Left lung (tissue), 14 donors: ENCODE results near the gene OR2D2. TPM values are rescaled to one million over a fixed set of nuclear protein-coding genes. Genes with fewer than 3 reads are reported as not detected.

ENCODE experiments used
- ATAC-seq: fragments of 200-7000 bp; cut with Tn5 transposase; one replicate; pipeline ENCODE4 v1.9.1; 2020; ENCODE audit warnings: moderate library complexity
- DNase-seq, 4 donors: peaks; one replicate each; pipeline ENCODE4 v3.0.0-alpha.2; 2013 to 2020
- H3K27ac ChIP-seq, 2 donors: fragments of 200-600 bp; sonication (generic) in 1 of 2; one replicate each; pipeline versions ENCODE4 v1.5.0 to v1.8.0; 2020 to 2021
- H3K27me3 ChIP-seq, 2 donors: fragments of 200-600 bp; sonication (generic) in 1 of 2; one replicate each; pipeline versions ENCODE4 v1.5.0 to v1.8.0; 2020 to 2021
- H3K36me3 ChIP-seq, 2 donors: fragments of 200-600 bp; sonication (generic) in 1 of 2; one replicate each; pipeline versions ENCODE4 v1.5.0 to v1.8.0; 2020 to 2021
- H3K4me1 ChIP-seq, 2 donors: fragments of 200-600 bp; one replicate each; pipeline ENCODE4 v1.8.0; 2021
- H3K4me3 ChIP-seq, 2 donors: fragments of 200-600 bp; sonication (generic) in 1 of 2; one replicate each; pipeline versions ENCODE4 v1.5.0 to v1.8.0; 2020 to 2021; ENCODE audit warnings: mild to moderate bottlenecking in 1 of 2
- H3K9me3 ChIP-seq, 2 donors: fragments of 200-600 bp; sonication (generic) in 1 of 2; one replicate each; pipeline versions ENCODE4 v1.5.0 to v1.8.0; 2020 to 2021
- intact Hi-C, 2 donors: fragments of 100-400 bp; cut with DNase I; formaldehyde crosslinking; loops; one replicate each; pipeline versions ENCODE4 v1.11.2 to v1.14.2; 2022
- long read RNA-seq, 12 donors: library from polyadenylated mRNA in 2 of 12; unstranded in 2 of 12; transcript quantifications; one replicate each; pipeline ENCODE4 v2.0.0 and lab custom pipeline, GENCODE V29; 2019 to 2026
- polyA plus RNA-seq, 6 donors: library from polyadenylated mRNA; unstranded; fragments of 120-200 nt; gene quantifications; one replicate each; pipeline ENCODE4 v1.2.1, GENCODE V29; 2013; ENCODE audit not compliant: insufficient read length in 6 of 6
- total RNA-seq, 2 donors: library from RNA; stranded (reverse); fragmentation: NEBNext Ultra II Directional; extraction: Animal tissue kit (Norgen Biotek cat#: 25700); gene quantifications; one replicate each; pipeline ENCODE4 v1.2.1, GENCODE V29; 2021
- TF ChIP-seq, protein P1 (sequence below), 2 donors: fragments of 200-600 bp; sonication (generic) in 1 of 2; IDR thresholded peaks; one replicate each; pipeline versions ENCODE4 v1.5.0 to v1.8.0; 2021; ENCODE audit warnings: antibody characterized with exemption in 2 of 2
- donor health status: DM: no; HTN: yes; CAD: no.
- donor health status: DM: no; HTN: no; CAD: no.

OR2D2 gene, protein sequence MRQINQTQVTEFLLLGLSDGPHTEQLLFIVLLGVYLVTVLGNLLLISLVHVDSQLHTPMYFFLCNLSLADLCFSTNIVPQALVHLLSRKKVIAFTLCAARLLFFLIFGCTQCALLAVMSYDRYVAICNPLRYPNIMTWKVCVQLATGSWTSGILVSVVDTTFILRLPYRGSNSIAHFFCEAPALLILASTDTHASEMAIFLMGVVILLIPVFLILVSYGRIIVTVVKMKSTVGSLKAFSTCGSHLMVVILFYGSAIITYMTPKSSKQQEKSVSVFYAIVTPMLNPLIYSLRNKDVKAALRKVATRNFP
- total RNA-seq (under 1 TPM in 1 of 2 donors, not detected in 1; 0.24 TPM), polyA plus RNA-seq (not detected)
- long read RNA-seq, donor 1, result 0 reads
- long read RNA-seq, donor 2, result 0 reads
- long read RNA-seq, donor 3, result 0 reads
- long read RNA-seq, donor 4, result 0 reads
- long read RNA-seq, donor 5, result 0 reads
- long read RNA-seq, donor 6, result 0 reads
- long read RNA-seq, donor 7, result 0 reads
- long read RNA-seq, donor 8, partial matches to known transcripts, result 0 of 1 reads
- long read RNA-seq, donor 8, other reads (novel, unspliced or antisense), result 0 of 1 reads
- long read RNA-seq, donor 9, result 0 reads
- long read RNA-seq, donor 10, result 0 reads
- long read RNA-seq, donor 11, result 0 reads
- long read RNA-seq, donor 12, result 0 reads

DNA sequence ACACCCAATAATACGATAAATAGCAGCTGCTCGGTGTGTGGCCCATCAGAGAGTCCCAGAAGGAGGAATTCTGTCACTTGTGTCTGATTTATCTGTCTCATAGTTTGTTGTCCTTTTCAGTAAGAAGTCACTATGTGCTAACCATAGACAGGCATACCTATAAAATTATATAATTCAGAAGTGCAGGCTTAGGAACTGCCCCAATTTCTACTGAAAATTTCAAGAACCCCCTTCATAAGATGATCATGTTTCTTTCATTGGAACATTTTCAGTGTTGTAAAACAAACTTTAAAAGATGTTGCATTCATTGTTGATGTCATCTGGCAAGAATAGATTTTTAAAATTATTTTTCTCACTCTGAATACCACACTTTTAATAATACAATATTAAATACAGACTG, at the start of gene OR2D2:
Gene OR2D2, minus strand, starts transcription at position 101 of the 400 bp plus-strand sequence. Its CDS starts 0 bp downstream, at position 101.
- no peaks in the 10 kb centered on the region for H3K4me1 ChIP-seq
- H3K27me3 ChIP-seq, result no peaks in the 10 kb centered on the region
- H3K4me3 ChIP-seq, result no peak within 1 kb of the TSS
- TF ChIP-seq, protein P1, sequence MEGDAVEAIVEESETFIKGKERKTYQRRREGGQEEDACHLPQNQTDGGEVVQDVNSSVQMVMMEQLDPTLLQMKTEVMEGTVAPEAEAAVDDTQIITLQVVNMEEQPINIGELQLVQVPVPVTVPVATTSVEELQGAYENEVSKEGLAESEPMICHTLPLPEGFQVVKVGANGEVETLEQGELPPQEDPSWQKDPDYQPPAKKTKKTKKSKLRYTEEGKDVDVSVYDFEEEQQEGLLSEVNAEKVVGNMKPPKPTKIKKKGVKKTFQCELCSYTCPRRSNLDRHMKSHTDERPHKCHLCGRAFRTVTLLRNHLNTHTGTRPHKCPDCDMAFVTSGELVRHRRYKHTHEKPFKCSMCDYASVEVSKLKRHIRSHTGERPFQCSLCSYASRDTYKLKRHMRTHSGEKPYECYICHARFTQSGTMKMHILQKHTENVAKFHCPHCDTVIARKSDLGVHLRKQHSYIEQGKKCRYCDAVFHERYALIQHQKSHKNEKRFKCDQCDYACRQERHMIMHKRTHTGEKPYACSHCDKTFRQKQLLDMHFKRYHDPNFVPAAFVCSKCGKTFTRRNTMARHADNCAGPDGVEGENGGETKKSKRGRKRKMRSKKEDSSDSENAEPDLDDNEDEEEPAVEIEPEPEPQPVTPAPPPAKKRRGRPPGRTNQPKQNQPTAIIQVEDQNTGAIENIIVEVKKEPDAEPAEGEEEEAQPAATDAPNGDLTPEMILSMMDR (IDR thresholded peaks at IDR 0.05), result no peak
- intact Hi-C loops, result no loop called here
- no peaks in the 10 kb centered on the region for H3K36me3 ChIP-seq
- no peak for DNase-seq
- no peak for ATAC-seq
- no peak within 1 kb of the TSS for H3K27ac ChIP-seq
- no peaks in the 10 kb centered on the region for H3K9me3 ChIP-seq

DNA sequence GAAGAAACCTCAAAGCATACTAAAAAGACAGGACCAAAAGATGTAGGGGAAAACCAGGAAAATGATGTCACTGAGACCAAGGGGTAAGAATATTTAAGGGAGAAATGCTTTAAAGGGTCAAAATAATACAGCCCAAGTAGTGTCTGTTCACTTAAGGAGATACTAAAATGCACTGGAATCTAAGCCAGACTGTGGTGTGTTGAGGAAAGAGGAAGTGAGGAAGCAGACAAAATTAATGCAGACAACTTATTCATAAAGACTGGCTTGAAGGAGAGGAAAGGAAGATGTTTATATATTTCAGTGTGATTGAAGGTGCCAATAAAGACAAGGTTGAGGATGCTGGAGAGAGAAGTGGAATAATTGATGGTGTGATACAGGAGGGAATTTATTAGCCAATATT, 49.7 kb upstream of the OR2D2 start:
- intact Hi-C loops, result no loop called here
- TF ChIP-seq, protein P1 (IDR thresholded peaks at IDR 0.05), result no peak
- DNase-seq (no peak), ATAC-seq (no peak)
- Histone ChIP-seq H3K4me3 (no peak overlapping the region), H3K27ac (no peak overlapping the region), H3K36me3 (no peaks in the 10 kb centered on the region), H3K9me3 (no peaks in the 10 kb centered on the region), H3K4me1 (no peaks in the 10 kb centered on the region), H3K27me3 (no peaks in the 10 kb centered on the region)

DNA sequence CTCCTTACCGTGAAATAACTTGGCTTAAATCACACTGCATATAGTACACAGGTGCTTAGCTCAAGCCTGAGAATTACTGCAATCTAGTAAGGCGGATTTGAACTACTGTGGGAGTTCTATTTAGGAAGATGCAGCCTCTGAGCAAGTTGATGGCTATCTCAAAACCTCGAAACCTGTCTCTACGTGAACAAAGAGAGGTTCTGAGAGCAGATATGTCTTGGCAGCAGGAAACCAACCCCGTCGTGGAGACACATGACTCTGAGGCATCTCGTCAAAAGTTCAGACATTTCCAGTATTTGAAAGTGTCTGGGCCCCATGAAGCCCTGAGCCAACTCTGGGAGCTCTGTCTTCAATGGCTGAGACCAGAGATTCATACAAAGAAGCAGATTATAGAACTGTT, 39.8 kb upstream of the OR2D2 start:
- intact Hi-C loops, result no loop called here

DNA sequence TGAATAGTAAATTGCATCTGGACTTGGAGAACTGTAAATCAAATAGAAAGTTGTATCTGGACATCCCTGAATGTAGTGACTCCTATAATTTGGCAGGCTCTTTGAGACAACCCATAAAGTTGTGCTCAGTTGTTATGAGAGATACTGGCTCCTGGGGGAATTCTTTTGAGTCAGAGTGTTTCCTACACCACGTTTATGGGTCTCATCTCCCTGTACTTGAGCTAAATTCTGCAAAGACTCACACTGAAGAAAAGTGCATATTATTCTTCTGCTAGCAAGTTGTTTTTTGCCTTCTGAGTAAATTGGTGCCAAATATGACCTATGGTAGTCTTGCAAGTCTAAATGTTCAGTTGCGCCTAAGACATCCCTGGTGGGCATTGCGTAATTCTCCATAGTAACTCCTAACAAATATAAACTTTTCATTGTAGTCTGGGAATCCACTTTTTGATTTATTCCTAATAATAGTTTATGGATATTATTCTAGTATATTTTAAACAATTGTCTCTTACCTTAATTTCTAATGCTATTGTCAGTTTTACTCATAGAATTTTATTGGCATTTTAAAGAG, 38.9 kb upstream of the OR2D2 start:
- TF ChIP-seq, protein P1 (IDR thresholded peaks at IDR 0.05), result no peak
- ATAC-seq (no peak), DNase-seq (no peak)
- Histone ChIP-seq H3K9me3 (no peaks in the 10 kb centered on the region), H3K36me3 (no peaks in the 10 kb centered on the region), H3K4me3 (no peak overlapping the region), H3K27ac (no peak overlapping the region), H3K27me3 (no peaks in the 10 kb centered on the region), H3K4me1 (peaks cover 5 to 11% of the 10 kb centered on the region in 2 donors)
- intact Hi-C loops, result no loop called here

More for the DNA sequence above, 39.8 kb upstream of the OR2D2 start:
- TF ChIP-seq, protein P1 (IDR thresholded peaks at IDR 0.05), result no peak
- H3K9me3 ChIP-seq, result no peaks in the 10 kb centered on the region
- H3K27ac ChIP-seq, result no peak overlapping the region
- ATAC-seq (no peak), DNase-seq (no peak)
- H3K36me3 ChIP-seq, result no peaks in the 10 kb centered on the region
- H3K27me3 ChIP-seq, result no peaks in the 10 kb centered on the region
- H3K4me1 ChIP-seq, result peaks cover 3 to 8% of the 10 kb centered on the region in 2 donors
- H3K4me3 ChIP-seq, result no peak overlapping the region

DNA sequence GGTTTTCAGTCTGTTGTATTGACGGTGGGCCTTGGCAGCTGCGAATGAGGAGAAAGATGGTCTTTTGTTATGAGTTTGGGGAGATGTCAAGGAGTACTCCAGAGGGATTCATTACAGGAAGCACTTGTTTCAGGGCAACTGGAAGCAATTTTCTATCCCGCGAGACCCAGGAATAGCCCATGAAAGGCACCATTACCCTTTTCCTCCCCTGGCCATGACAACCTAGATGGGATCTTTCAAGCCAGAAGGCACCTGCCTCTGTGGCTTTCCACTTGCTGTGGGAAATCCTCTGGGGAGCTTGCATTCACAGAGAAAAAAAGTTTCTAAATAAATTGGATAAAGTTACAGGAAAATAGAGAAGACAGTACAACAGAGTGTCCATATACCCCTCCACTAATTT, 36.6 kb upstream of the OR2D2 start:
- DNase-seq (no peak), ATAC-seq (no peak)
- Histone ChIP-seq H3K27ac (no peak overlapping the region), H3K4me3 (no peak overlapping the region), H3K27me3 (no peaks in the 10 kb centered on the region), H3K4me1 (peaks cover 5 to 11% of the 10 kb centered on the region in 2 donors), H3K36me3 (no peaks in the 10 kb centered on the region), H3K9me3 (no peaks in the 10 kb centered on the region)
- intact Hi-C loops, result no loop called here
- TF ChIP-seq, protein P1 (IDR thresholded peaks at IDR 0.05), result no peak
